ENCODE measurements around the gene CLBA1.

Gene CLBA1

DNA sequence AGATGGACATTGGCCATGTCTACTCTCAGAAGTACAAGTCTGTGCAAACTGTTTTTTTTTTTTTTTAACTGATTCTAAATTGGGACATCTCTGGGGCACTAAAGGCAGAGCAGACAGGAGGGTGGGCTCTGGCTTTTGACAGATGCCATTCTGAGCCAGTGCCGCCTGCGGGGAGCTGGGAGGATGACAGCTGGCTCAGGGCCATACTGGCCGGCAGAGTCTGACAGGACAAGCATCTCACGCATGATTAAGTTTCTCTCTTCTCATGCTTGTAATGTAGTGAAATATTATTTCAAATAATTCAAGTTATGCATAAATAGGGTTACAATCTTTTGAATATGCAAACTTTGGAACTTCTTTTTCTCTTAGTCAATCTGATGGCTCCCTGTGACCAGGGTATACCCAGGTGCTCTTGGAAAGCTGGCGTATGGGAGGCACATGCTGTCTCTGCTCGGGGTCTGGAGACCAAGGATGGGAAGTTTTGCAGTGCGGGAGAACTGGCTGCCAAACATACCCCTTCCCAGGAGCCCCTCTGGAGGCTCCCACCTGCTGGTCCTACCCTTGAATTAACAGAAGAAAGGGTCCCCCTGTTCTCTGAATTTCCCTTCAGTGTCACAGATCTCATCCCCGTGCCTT is 27.7 kb downstream of the CLBA1 start:
- TF ChIP-seq ZFX (IDR thresholded peaks at IDR 0.05) = no peak
- TF ChIP-seq, protein P1, sequence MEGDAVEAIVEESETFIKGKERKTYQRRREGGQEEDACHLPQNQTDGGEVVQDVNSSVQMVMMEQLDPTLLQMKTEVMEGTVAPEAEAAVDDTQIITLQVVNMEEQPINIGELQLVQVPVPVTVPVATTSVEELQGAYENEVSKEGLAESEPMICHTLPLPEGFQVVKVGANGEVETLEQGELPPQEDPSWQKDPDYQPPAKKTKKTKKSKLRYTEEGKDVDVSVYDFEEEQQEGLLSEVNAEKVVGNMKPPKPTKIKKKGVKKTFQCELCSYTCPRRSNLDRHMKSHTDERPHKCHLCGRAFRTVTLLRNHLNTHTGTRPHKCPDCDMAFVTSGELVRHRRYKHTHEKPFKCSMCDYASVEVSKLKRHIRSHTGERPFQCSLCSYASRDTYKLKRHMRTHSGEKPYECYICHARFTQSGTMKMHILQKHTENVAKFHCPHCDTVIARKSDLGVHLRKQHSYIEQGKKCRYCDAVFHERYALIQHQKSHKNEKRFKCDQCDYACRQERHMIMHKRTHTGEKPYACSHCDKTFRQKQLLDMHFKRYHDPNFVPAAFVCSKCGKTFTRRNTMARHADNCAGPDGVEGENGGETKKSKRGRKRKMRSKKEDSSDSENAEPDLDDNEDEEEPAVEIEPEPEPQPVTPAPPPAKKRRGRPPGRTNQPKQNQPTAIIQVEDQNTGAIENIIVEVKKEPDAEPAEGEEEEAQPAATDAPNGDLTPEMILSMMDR (conservative IDR thresholded peaks at IDR 0.05) = no peak; the same call in 1 of the 2 replicates
- no peak overlapping the region for H3K27ac ChIP-seq

GRCh38 chr14:105014032-105014431 is 28.4 kb downstream of the CLBA1 start:
- no peak for TF ChIP-seq ZFX (IDR thresholded peaks at IDR 0.05)
- TF ChIP-seq, protein P1 (conservative IDR thresholded peaks at IDR 0.05) = no peak
- H3K27ac ChIP-seq = no peak overlapping the region

DNA sequence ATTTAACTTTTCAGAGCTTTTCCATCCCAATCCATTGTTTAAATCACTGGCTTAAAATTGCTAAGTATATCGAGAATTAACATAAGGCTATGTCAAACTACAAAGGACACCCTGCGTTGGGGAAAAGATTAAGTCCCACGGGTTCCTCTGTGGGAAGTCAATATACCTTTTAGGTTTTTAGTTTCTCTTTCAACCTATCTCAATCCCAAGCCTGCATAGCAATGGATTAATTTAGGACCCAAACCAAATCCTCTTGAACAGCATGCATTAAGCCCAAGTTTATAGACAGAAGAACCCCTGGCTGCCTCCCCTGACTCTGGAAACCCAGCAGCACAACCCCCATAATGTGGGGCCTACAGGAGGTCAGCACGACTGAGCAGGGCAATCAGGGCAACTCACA is 29.0 kb downstream of the CLBA1 start:
- TF ChIP-seq ZFX (IDR thresholded peaks at IDR 0.05) = no peak
- TF ChIP-seq, protein P1 (conservative IDR thresholded peaks at IDR 0.05) = no peak
- H3K27ac ChIP-seq = no peak overlapping the region

- peak overlapping the region; percentile 6; the same call in 1 of the 2 replicates for H3K27ac ChIP-seq
- no peak for TF ChIP-seq ZFX (IDR thresholded peaks at IDR 0.05)
- TF ChIP-seq, protein P1 (conservative IDR thresholded peaks at IDR 0.05) = no peak
These were observed 29.7 kb downstream of the CLBA1 start for GRCh38 chr14:105015242-105015641.

DNA sequence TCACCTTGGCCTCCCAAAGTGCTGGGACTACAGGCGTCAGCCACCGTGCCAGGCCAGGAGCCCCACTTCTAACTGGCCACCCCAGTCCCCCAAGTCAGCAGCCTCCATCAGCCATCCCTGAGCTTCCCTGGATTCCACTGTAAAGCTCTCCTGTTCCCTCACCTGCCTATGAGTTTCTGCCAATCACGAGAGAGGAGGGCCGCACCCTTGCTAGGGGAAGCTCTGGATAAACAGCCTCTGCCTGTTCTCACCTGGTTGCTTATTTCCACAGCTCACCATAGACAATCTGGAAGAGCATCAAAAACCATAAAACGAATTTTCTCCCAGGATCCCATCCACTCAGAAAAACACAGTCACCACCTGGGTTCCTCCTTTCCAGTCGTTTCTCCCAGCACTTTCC is 30.3 kb downstream of the CLBA1 start:
- peak overlapping the region; percentile 6; the same call in 1 of the 2 replicates for H3K27ac ChIP-seq
- TF ChIP-seq, protein P1 (conservative IDR thresholded peaks at IDR 0.05) = no peak
- TF ChIP-seq ZFX (IDR thresholded peaks at IDR 0.05) = no peak

GRCh38 chr14:105018414-105018813 is 32.8 kb downstream of the CLBA1 start:
- TF ChIP-seq ZFX (IDR thresholded peaks at IDR 0.05) = no peak
- TF ChIP-seq, protein P1 (conservative IDR thresholded peaks at IDR 0.05) = no peak
- H3K27ac ChIP-seq = peak overlapping the region; percentile 97

- peak; percentile 96; the same call in 1 of the 2 replicates for TF ChIP-seq ZFX (IDR thresholded peaks at IDR 0.05)
- TF ChIP-seq, protein P1 (conservative IDR thresholded peaks at IDR 0.05) = no peak
- H3K27ac ChIP-seq = peak overlapping the region; percentile 97
These were observed 34.5 kb downstream of the CLBA1 start for GRCh38 chr14:105019861-105020814.

Data from C4-2B (cell line).